GM12873 (cell line): Measurements from ENCODE around the gene RAB18.

Source experiments
- TF ChIP-seq, protein P1 (sequence below): IDR thresholded peaks from 2 replicates; pipeline ENCODE4 v1.5.1; 2012; ENCODE audit warnings: low read depth, mild to moderate bottlenecking, moderate library complexity, low read length, control low read depth; ENCODE audit not compliant: insufficient read depth; ENCODE audit errors: missing control alignments

RAB18 gene

DNA sequence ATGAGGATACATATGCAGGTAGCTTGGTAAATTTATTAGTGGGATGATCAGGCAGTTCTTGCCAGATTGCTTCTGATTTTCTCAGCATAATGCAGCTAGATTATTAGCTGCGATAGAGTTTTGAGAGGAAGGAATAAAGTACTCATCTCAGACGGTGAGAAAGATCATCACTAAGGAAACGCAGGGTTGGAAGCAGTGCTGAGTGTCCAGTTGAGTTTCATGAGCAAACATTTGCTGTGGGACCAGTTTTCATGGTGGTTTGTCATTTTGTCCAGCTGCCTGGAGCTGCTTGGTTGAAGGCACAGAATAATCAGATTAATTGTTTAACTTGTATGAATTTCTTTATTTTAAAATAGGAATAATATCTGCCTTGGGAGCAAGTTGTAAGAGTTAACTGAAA, 33.1 kb downstream of the RAB18 start:
- TF ChIP-seq, protein P1, sequence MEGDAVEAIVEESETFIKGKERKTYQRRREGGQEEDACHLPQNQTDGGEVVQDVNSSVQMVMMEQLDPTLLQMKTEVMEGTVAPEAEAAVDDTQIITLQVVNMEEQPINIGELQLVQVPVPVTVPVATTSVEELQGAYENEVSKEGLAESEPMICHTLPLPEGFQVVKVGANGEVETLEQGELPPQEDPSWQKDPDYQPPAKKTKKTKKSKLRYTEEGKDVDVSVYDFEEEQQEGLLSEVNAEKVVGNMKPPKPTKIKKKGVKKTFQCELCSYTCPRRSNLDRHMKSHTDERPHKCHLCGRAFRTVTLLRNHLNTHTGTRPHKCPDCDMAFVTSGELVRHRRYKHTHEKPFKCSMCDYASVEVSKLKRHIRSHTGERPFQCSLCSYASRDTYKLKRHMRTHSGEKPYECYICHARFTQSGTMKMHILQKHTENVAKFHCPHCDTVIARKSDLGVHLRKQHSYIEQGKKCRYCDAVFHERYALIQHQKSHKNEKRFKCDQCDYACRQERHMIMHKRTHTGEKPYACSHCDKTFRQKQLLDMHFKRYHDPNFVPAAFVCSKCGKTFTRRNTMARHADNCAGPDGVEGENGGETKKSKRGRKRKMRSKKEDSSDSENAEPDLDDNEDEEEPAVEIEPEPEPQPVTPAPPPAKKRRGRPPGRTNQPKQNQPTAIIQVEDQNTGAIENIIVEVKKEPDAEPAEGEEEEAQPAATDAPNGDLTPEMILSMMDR, result no peak

DNA sequence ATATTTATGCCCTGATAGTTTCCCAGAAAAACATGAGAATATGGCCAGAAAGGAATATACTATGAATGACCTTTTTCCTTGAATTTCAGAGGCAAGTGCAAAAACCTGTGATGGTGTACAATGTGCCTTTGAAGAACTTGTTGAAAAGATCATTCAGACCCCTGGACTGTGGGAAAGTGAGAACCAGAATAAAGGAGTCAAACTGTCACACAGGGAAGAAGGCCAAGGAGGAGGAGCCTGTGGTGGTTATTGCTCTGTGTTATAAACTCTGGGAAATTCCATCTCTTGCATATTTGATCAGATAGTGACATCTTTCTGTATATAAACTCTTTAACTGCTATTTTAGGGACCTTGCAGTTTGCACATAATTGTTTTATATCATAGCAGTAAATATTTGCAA, 33.7 kb downstream of the RAB18 start:
- TF ChIP-seq, protein P1, result no peak

DNA sequence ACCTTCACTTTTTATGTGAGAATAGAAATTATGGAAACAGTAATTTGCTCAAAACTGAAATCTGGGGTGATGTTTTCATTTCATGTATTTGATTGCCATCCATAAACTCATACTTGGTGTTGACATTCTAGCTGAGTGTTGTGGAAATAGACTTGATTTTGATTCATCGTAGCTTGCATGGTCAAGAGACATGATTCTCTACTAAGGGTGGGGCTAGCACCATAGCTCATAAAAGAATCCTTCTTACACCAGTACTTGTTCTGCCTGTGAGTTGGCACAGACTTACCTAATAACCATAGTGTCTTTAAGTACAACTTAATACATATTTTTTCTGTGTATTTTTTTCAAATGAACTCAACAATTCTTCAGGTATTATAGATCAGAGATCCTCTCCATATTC, 36.6 kb downstream of the RAB18 start:
- TF ChIP-seq, protein P1, result no peak

DNA sequence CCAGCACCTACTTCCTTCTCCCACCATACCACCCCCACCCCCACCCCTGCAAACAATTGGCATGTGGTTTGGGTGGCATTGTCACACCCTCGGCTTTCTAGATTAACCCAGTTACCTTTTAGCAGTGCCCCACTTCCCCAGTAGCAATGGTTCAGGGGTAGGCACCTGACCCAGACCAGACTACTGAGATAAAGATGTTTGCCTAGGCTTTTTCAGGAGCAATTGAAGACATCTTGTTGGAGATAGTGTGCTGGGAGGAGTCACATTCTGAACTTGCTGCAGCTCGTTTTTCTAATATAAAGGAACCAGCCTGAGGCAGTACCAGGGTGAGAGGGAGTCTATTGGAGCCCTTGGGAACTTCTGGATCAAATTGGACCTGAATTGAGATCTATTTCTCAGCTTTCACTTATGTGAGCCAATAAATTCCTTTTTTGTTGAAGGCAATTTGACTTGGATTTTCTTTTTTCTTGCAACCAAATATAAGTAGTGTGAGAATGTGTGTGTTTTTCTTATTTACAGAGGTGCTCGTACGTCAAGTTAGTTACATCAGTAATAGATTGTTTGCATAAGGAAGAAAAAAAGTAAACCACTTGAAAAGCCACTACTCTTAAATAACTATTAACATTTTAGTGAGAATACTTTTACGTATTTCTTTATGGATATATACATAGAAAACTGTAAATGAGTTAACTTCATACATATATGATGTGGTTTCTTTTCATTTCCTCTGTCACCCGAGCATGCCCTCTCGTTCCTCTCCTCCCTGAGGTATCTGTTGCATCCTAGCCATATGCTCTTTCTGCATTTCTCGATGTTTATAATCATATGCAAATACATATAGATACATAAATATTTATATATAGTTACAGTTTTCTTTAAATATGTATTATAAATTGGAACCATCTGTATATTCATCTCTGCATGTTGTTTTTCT, 38.0 kb downstream of the RAB18 start:
- TF ChIP-seq, protein P1, result no peak

DNA sequence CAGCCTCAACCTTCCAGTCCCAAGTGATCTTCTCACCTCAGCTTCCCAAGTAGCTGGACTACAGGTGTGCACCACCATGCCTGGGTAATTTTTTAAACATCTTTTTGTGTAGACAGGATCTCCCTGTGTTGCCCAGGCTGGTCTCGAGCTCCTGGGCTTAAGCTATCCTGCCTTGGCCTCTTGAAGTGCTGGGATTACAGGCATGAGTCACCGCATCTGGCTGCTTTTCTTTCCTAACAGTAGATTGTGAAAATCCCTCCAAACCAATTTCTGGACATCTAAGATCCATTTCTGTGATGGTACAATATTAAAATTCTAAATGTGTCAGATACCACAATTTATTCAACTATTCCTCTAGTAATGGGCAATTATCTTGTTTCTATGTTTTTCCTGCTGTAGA, 38.7 kb downstream of the RAB18 start:
- TF ChIP-seq, protein P1, result no peak

DNA sequence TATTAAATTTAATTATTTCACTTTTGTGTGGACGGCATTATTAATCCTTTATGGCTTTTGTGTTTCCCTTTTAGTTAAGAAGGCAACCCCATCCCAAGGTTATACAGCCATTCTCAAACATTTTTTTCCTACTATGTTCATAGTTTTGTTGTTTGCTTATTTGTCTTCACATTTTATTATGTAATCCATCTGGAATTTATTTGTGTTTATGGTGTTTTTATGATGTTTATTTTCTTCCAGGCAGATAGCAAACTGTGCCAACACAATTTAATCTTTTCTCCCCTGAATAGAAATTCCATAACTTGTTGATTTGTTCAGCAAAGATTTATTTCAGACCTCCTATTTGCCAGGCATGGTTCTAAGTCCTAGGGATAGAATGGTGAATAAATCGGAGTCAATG, 42.9 kb downstream of the RAB18 start:
- TF ChIP-seq, protein P1, result no peak

DNA sequence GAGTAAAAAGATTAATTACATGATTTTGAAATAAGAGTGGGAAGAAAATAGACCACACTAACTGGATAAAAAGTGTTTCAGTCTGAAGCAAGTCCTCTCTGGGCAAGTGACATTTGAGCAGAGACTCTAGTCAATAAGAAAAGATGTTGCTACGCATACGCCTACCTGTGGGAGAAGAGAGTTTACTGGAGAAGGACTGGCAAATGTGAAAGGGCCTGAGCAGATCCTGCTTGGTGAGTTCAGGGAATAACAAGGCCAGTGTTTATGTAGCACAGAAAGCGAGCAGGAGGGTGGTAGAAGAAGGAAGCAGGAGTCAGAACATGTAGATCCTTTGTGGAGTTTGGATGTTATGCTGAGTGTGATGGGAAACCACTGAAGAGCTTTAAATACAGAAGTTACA, 43.4 kb downstream of the RAB18 start:
- TF ChIP-seq, protein P1, result no peak
